Gastrocnemius medialis (tissue), 4 donors: ENCODE data around the gene ABHD17A.

ENCODE experiments used
- POLR2A ChIP-seq, 2 donors: fragments of 450-650 bp; IDR thresholded peaks; one replicate each; pipeline ENCODE4 v1.6.1; 2017; ENCODE audit warnings: antibody characterized with exemption in 2 of 2, mild to moderate bottlenecking in 2 of 2, moderate library complexity in 2 of 2
- TF ChIP-seq, protein P1 (sequence below), 5 experiments: fragments of 450-650 bp in 3 of 5; fragments of 200-600 bp in 2 of 5; sonication (generic) in 2 of 5; IDR thresholded peaks in 4 of 5; conservative IDR thresholded peaks in 1 of 5; 1 replicate in 4 of 5; 2 replicates in 1 of 5; pipeline ENCODE4 v1.5.1; 2016 to 2019; ENCODE audit warnings: antibody characterized with exemption in 5 of 5, mild to moderate bottlenecking in 3 of 5, moderate library complexity in 3 of 5

DNA sequence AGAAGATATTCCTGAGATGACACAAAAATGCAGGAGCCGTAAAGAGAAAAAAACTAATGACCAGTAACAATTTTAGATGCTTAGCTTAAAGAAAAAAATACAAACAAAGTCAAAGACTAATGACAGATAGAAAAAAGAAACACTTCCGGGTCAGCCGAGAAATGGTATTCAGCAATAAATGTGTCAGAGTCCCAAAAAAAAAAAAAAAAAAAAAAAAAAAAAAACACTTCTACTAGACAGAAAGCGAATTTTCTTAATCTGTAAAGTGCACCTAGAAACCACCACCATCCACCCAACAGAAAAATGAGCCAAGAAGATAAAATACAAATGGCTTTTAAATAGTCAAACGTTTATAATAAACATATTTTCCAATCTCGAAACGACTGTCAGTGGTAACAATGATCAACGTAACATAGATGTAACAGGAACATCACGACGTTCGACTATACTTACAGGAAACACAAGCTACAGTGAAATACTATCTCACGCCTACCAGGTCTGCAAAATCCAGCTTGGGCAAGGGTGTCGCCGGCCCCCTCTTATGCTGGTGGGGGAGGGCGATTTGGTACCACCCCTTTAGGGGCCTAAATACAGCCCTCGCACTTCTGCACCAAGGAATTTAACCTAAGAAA is 10.6 kb downstream of the ABHD17A start:
- TF ChIP-seq, protein P1, sequence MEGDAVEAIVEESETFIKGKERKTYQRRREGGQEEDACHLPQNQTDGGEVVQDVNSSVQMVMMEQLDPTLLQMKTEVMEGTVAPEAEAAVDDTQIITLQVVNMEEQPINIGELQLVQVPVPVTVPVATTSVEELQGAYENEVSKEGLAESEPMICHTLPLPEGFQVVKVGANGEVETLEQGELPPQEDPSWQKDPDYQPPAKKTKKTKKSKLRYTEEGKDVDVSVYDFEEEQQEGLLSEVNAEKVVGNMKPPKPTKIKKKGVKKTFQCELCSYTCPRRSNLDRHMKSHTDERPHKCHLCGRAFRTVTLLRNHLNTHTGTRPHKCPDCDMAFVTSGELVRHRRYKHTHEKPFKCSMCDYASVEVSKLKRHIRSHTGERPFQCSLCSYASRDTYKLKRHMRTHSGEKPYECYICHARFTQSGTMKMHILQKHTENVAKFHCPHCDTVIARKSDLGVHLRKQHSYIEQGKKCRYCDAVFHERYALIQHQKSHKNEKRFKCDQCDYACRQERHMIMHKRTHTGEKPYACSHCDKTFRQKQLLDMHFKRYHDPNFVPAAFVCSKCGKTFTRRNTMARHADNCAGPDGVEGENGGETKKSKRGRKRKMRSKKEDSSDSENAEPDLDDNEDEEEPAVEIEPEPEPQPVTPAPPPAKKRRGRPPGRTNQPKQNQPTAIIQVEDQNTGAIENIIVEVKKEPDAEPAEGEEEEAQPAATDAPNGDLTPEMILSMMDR (IDR thresholded peaks at IDR 0.05 in 4 of 5, conservative IDR thresholded peaks at IDR 0.05 in 1 of 5): no peak
- no peak for TF ChIP-seq POLR2A (IDR thresholded peaks at IDR 0.05)
